CD14-positive monocyte (primary cell): ENCODE measurements around the gene CFTR. TPM values are rescaled to one million over a fixed set of nuclear protein-coding genes. Genes with fewer than 3 reads are reported as not detected.

Experiments used
- DNase-seq, 3 donors: peaks; one replicate each; pipeline ENCODE4 v3.0.0-alpha.2; 2011 to 2022
- H2AFZ ChIP-seq: 2 replicates; pipeline ENCODE4 v1.6.0; 2012; ENCODE audit warnings: mild to moderate bottlenecking, low read depth, low read length, inconsistent platforms; ENCODE audit not compliant: insufficient read depth, poor library complexity, severe bottlenecking
- H3K27ac ChIP-seq, 2 donors: 1 replicate in 1 of 2; 2 replicates in 1 of 2; pipeline ENCODE4 v1.5.1; 2012 to 2013; ENCODE audit warnings: low read length in 2 of 2, control low read depth in 1 of 2, inconsistent platforms in 1 of 2, low read depth in 1 of 2, mild to moderate bottlenecking in 1 of 2
- H3K27me3 ChIP-seq, 2 donors: one replicate each; pipeline versions ENCODE4 v1.6.0 to v1.6.1; 2011 to 2013; ENCODE audit warnings: low read length in 2 of 2; ENCODE audit not compliant: control insufficient read depth in 2 of 2, insufficient read depth in 2 of 2
- H3K36me3 ChIP-seq, 2 donors: replicated peaks in 1 of 2; 1 replicate in 1 of 2; 2 replicates in 1 of 2; pipeline versions ENCODE4 v1.5.1 to v1.6.1; 2012 to 2013; ENCODE audit warnings: low read length in 2 of 2, control low read depth in 1 of 2, inconsistent platforms in 1 of 2, mild to moderate bottlenecking in 1 of 2; ENCODE audit not compliant: insufficient read depth in 2 of 2, control insufficient read depth in 1 of 2
- H3K4me1 ChIP-seq, 2 donors: 1 replicate in 1 of 2; 2 replicates in 1 of 2; pipeline versions ENCODE4 v1.5.1 to v1.6.1; 2012 to 2013; ENCODE audit warnings: low read length in 2 of 2, control low read depth in 1 of 2, inconsistent platforms in 1 of 2, mild to moderate bottlenecking in 1 of 2, moderate library complexity in 1 of 2; ENCODE audit not compliant: insufficient read depth in 2 of 2, control insufficient read depth in 1 of 2
- H3K4me2 ChIP-seq: replicated peaks from 2 replicates; pipeline ENCODE3; 2012; ENCODE audit warnings: low read length, moderate library complexity, mild to moderate bottlenecking; ENCODE audit not compliant: poor library complexity, severe bottlenecking; ENCODE audit errors: extremely low read depth
- H3K4me3 ChIP-seq, 3 experiments: fragments of 200-600 bp in 1 of 3; sonication (generic) in 1 of 3; replicated peaks in 1 of 3; 1 replicate in 2 of 3; 2 replicates in 1 of 3; pipeline ENCODE4 v1.5.1; 2011 to 2013; ENCODE audit warnings: low read length in 3 of 3, mild to moderate bottlenecking in 3 of 3, control low read depth in 2 of 3, low read depth in 2 of 3, inconsistent platforms in 1 of 3, moderate library complexity in 1 of 3
- H3K79me2 ChIP-seq: 2 replicates; pipeline ENCODE4 v1.6.0; 2012; ENCODE audit warnings: mild to moderate bottlenecking, control low read depth, inconsistent platforms, low read length, moderate library complexity; ENCODE audit not compliant: insufficient read depth
- H3K9ac ChIP-seq: 2 replicates; pipeline ENCODE4 v1.6.0; 2017; ENCODE audit warnings: low read length, mild to moderate bottlenecking; ENCODE audit not compliant: insufficient read depth, poor library complexity, severe bottlenecking
- H3K9me3 ChIP-seq, 2 donors: replicated peaks in 1 of 2; 1 replicate in 1 of 2; 2 replicates in 1 of 2; pipeline versions ENCODE4 v1.5.1 to v1.6.1; 2012 to 2013; ENCODE audit warnings: low read length in 2 of 2, control low read depth in 1 of 2; ENCODE audit not compliant: control insufficient read depth in 1 of 2, insufficient read depth in 1 of 2
- H4K20me1 ChIP-seq: 2 replicates; pipeline ENCODE4 v1.6.0; 2012; ENCODE audit warnings: mild to moderate bottlenecking, low read length, control low read depth, moderate library complexity; ENCODE audit not compliant: insufficient read depth
- H3K27ac Mint-ChIP-seq, 7 donors: one replicate each; pipeline ENCODE4 v1.8.0; 2020; ENCODE audit warnings: mild to moderate bottlenecking in 7 of 7, mixed read lengths in 7 of 7, moderate library complexity in 6 of 7, inconsistent platforms in 2 of 7
- H3K27me3 Mint-ChIP-seq, 3 donors: one replicate each; pipeline ENCODE4 v1.8.0; 2021 to 2022; ENCODE audit warnings: low read depth in 3 of 3, mild to moderate bottlenecking in 3 of 3, mixed read lengths in 3 of 3, moderate library complexity in 3 of 3, inconsistent platforms in 1 of 3
- H3K36me3 Mint-ChIP-seq, 2 donors: one replicate each; pipeline ENCODE4 v1.8.0; 2020; ENCODE audit warnings: mixed read lengths in 2 of 2, inconsistent platforms in 1 of 2, mild to moderate bottlenecking in 1 of 2
- H3K4me1 Mint-ChIP-seq: one replicate; pipeline ENCODE4 v1.8.0; 2020; ENCODE audit warnings: mild to moderate bottlenecking, mixed read lengths
- H3K4me3 Mint-ChIP-seq, 2 donors: one replicate each; pipeline ENCODE4 v1.8.0; 2020; ENCODE audit warnings: mild to moderate bottlenecking in 2 of 2, mixed read lengths in 2 of 2, moderate library complexity in 1 of 2
- H3K9me3 Mint-ChIP-seq, 7 donors: one replicate each; pipeline ENCODE4 v1.8.0; 2020 to 2022; ENCODE audit warnings: mixed read lengths in 7 of 7, mild to moderate bottlenecking in 6 of 7, moderate library complexity in 6 of 7, inconsistent platforms in 2 of 7
- CTCF ChIP-seq: fragments of 200-600 bp; IDR thresholded peaks from one replicate; pipeline ENCODE4 v1.8.0; 2022; ENCODE audit warnings: antibody characterized with exemption, mild to moderate bottlenecking
- WGBS: methylation state at CpG from one replicate; pipeline ENCODE4 v1.1.5; 2013; ENCODE audit warnings: missing lambda C conversion rate; ENCODE audit not compliant: insufficient coverage; 5-methylcytosine and 5-hydroxymethylcytosine counted together
- intact Hi-C, 2 donors: fragments of 100-400 bp; cut with micrococcal nuclease; formaldehyde crosslinking; loops; one replicate each; pipeline versions ENCODE4 v1.15.0 to v1.15.1; 2023
- polyA plus RNA-seq, 3 donors: library from polyadenylated mRNA; depleted of rRNA in 1 of 3; unstranded in 2 of 3; stranded (reverse) in 1 of 3; fragments of 300-500 nt in 2 of 3; fragments of >200 nt in 1 of 3; fragmentation: Illumina TruSeq in 2 of 3; gene quantifications; 1 replicate in 2 of 3; 2 replicates in 1 of 3; pipeline ENCODE4 v1.2.3, GENCODE V29; 2012 to 2021

Gene CFTR
- polyA plus RNA-seq, 3 donors, result not detected

- Mint-ChIP-seq H3K4me1 (no peaks in the 10 kb centered on the region), H3K36me3 (no peaks in the 10 kb centered on the region), H3K4me3 (no peak overlapping the region), H3K27me3 (no peaks in the 10 kb centered on the region), H3K9me3 (peaks cover 0 to 3% (median 2%) of the 10 kb centered on the region in 7 donors), H3K27ac (no peak overlapping the region)
- Histone ChIP-seq H3K4me2 (no peak overlapping the region), H3K4me1 (no peaks in the 10 kb centered on the region), H3K27me3 (no peaks in the 10 kb centered on the region), H3K36me3 (no peaks in the 10 kb centered on the region), H3K9ac (no peak overlapping the region), H3K4me3 (no peak overlapping the region), H2AFZ (no peak overlapping the region), H3K9me3 (no peaks in the 10 kb centered on the region), H3K79me2 (no peaks in the 10 kb centered on the region), H4K20me1 (no peaks in the 10 kb centered on the region), H3K27ac (no peak overlapping the region)
- intact Hi-C loops, result loop anchor here in 1 of 2 donors (10.0 kb wide), 1 partner anchor 672 kb away; the partner anchor contains the start of gene ANKRD7
- no peak for DNase-seq
- no peak for TF ChIP-seq CTCF
These were observed 72.8 kb downstream of the CFTR start for GRCh38 chr7:117552660-117553059.

GRCh38 chr7:117555260-117555659 lies 75.4 kb downstream of the CFTR start:
- Mint-ChIP-seq H3K27ac (no peak overlapping the region), H3K4me3 (no peak overlapping the region), H3K9me3 (peaks cover 0 to 5% (median 0%) of the 10 kb centered on the region in 7 donors), H3K4me1 (no peaks in the 10 kb centered on the region), H3K27me3 (no peaks in the 10 kb centered on the region), H3K36me3 (no peaks in the 10 kb centered on the region)
- Histone ChIP-seq H3K27me3 (no peaks in the 10 kb centered on the region), H3K9me3 (no peaks in the 10 kb centered on the region), H3K4me2 (no peak overlapping the region), H3K79me2 (no peaks in the 10 kb centered on the region), H3K4me3 (no peak overlapping the region), H2AFZ (no peak overlapping the region), H3K36me3 (no peaks in the 10 kb centered on the region), H3K9ac (no peak overlapping the region), H4K20me1 (no peaks in the 10 kb centered on the region), H3K27ac (no peak overlapping the region), H3K4me1 (no peaks in the 10 kb centered on the region)
- no peak for DNase-seq
- TF ChIP-seq CTCF, result no peak
- intact Hi-C loops, result loop anchor here in 1 of 2 donors (10.0 kb wide), 1 partner anchor 670 kb away; the partner anchor contains the start of gene ANKRD7
- 88% methylated on average over 3 of the region's 5 CpGs for WGBS
